HepG2 (cell line): ENCODE measurements around the gene EMP2. TPM values are rescaled to one million over a fixed set of nuclear protein-coding genes. Genes with fewer than 3 reads are reported as not detected.

Source experiments
- ATAC-seq: fragments of 200-7000 bp; cut with Tn5 transposase; 3 replicates; pipeline ENCODE4 v1.9.1; 2020; ENCODE audit warnings: mild to moderate bottlenecking, moderate library complexity
- BruUV-seq: library from RNA; stranded (reverse); fragments of 400-500 nt; replicated peaks from 2 replicates; lab custom pipeline; 2021; lab: Mats Ljungman, UMichigan
- CTCF ChIA-PET: fragments of 300-600 bp; formaldehyde crosslinking; extraction: SDS; loops from one replicate; lab custom pipeline; 2021; ENCODE audit warnings: low total read pairs, inconsistent platforms, low intra/inter-chr PET ratio; lab: Yijun Ruan, JAX
- POLR2A ChIA-PET: fragments of 350-600 bp; sonication (Branson Sonifier 250); formaldehyde crosslinking; loops from one replicate; lab custom pipeline; 2020; ENCODE audit warnings: antibody characterized with exemption, inconsistent platforms; lab: Yijun Ruan, JAX
- DNase-seq: peaks from one replicate; pipeline ENCODE4 v3.0.0-alpha.2; 2015; ENCODE audit warnings: low spot score
- FAIRE-seq: peaks from 3 replicates; lab custom pipeline; 2011; peaks lifted over from hg19 to GRCh38; lab: Jason Lieb, UNC
- H2AFZ ChIP-seq: one replicate; pipeline ENCODE4 v1.6.1; 2011; ENCODE audit warnings: low read length, inconsistent platforms
- H3K27ac ChIP-seq: fragments of 300-600 bp; 3 replicates; pipeline ENCODE4 v1.8.0; 2011; ENCODE audit warnings: mixed run types, mild to moderate bottlenecking, mixed read lengths, low read length, inconsistent platforms; ENCODE audit not compliant: insufficient read depth; ENCODE audit errors: extremely low read length
- H3K27me3 ChIP-seq, 2 experiments: fragments of 200-600 bp in 1 of 2; 2 replicates in 1 of 2; 3 replicates in 1 of 2; pipeline versions ENCODE4 v1.6.0 to v1.8.0; 2011; ENCODE audit warnings: low read length in 2 of 2, mild to moderate bottlenecking in 2 of 2, moderate library complexity in 2 of 2, inconsistent platforms in 1 of 2; ENCODE audit not compliant: insufficient read depth in 2 of 2, control insufficient read depth in 1 of 2
- H3K36me3 ChIP-seq, 2 experiments: fragments of 200-600 bp in 1 of 2; replicated peaks in 1 of 2; 2 replicates in 1 of 2; 3 replicates in 1 of 2; pipeline versions ENCODE4 v1.5.1 to v1.8.0; 2011; ENCODE audit warnings: low read length in 2 of 2, inconsistent platforms in 1 of 2; ENCODE audit not compliant: insufficient read depth in 2 of 2, control insufficient read depth in 1 of 2
- H3K4me1 ChIP-seq: 2 replicates; pipeline ENCODE4 v1.5.1; 2012; ENCODE audit warnings: low read length, inconsistent platforms; ENCODE audit not compliant: insufficient read depth
- H3K4me2 ChIP-seq: 2 replicates; pipeline ENCODE4 v1.6.0; 2011; ENCODE audit warnings: low read depth, low read length, inconsistent platforms
- H3K4me3 ChIP-seq, 3 experiments: fragments of 200-600 bp in 1 of 3; sonication (generic), shearing (Covaris generic) in 1 of 3; replicated peaks in 1 of 3; 2 replicates each; pipeline ENCODE4 v1.5.1; 2011 to 2016; ENCODE audit warnings: low read length in 3 of 3, inconsistent platforms in 2 of 3, low read depth in 2 of 3, mild to moderate bottlenecking in 2 of 3, control low read depth in 1 of 3, mixed read lengths in 1 of 3; ENCODE audit not compliant: insufficient read depth in 1 of 3
- H3K79me2 ChIP-seq: one replicate; pipeline ENCODE4 v1.6.1; 2011; ENCODE audit warnings: low read length, inconsistent platforms; ENCODE audit not compliant: insufficient read depth
- H3K9ac ChIP-seq: 2 replicates; pipeline ENCODE4 v1.6.0; 2011; ENCODE audit warnings: mild to moderate bottlenecking, low read depth, low read length, inconsistent platforms; ENCODE audit not compliant: insufficient read depth
- H3K9me3 ChIP-seq: 2 replicates; pipeline ENCODE4 v1.5.1; 2012; ENCODE audit warnings: mild to moderate bottlenecking, low read length
- H4K20me1 ChIP-seq: 2 replicates; pipeline ENCODE4 v1.6.0; 2011; ENCODE audit warnings: inconsistent platforms, mild to moderate bottlenecking, low read length, moderate library complexity; ENCODE audit not compliant: insufficient read depth
- ATF1 ChIP-seq: IDR thresholded peaks from 2 replicates; pipeline ENCODE4 v1.6.1; 2016; ENCODE audit warnings: mild to moderate bottlenecking, control low read depth
- ELF4 ChIP-seq: sonication (generic); formaldehyde crosslinking; IDR thresholded peaks from 2 replicates; pipeline ENCODE4 v1.5.0; 2020; ENCODE audit warnings: missing genetic modification reagents, mild to moderate bottlenecking, moderate library complexity, borderline replicate concordance
- KAT7 ChIP-seq: IDR thresholded peaks from 2 replicates; pipeline ENCODE4 v1.6.1; 2018; ENCODE audit warnings: borderline replicate concordance, missing compliant biosample characterization
- PRDM4 ChIP-seq: sonication (generic); formaldehyde crosslinking; IDR thresholded peaks from 2 replicates; pipeline ENCODE4 v1.9.0; 2021; ENCODE audit warnings: missing genetic modification reagents, borderline replicate concordance
- TBX3 ChIP-seq: fragments of 450-650 bp; IDR thresholded peaks from 2 replicates; pipeline ENCODE4 v1.6.1; 2017; ENCODE audit warnings: antibody characterized with exemption, mild to moderate bottlenecking, inconsistent platforms, borderline replicate concordance
- ZBTB2 ChIP-seq: sonication (generic); formaldehyde crosslinking; IDR thresholded peaks from 2 replicates; pipeline ENCODE4 v1.8.0; 2022; ENCODE audit warnings: low read depth, missing genetic modification reagents
- ZC3H4 ChIP-seq: sonication (generic); formaldehyde crosslinking; IDR thresholded peaks from 2 replicates; pipeline ENCODE4 v1.4.0; 2020; ENCODE audit warnings: missing genetic modification reagents, borderline replicate concordance
- ZNF280D ChIP-seq: sonication (generic); formaldehyde crosslinking; IDR thresholded peaks from 2 replicates; pipeline ENCODE4 v1.5.1; 2020; ENCODE audit warnings: mild to moderate bottlenecking, missing genetic modification reagents
- ZNF335 ChIP-seq: sonication (generic); formaldehyde crosslinking; IDR thresholded peaks from 2 replicates; pipeline ENCODE4 v1.4.0; 2020; ENCODE audit warnings: missing genetic modification reagents
- ZNF512B ChIP-seq: sonication (generic); formaldehyde crosslinking; IDR thresholded peaks from 2 replicates; pipeline ENCODE4 v1.5.1; 2020; ENCODE audit warnings: missing genetic modification reagents, mild to moderate bottlenecking, borderline replicate concordance
- ZNF614 ChIP-seq: IDR thresholded peaks from 2 replicates; pipeline ENCODE4 v1.6.1; 2018; ENCODE audit warnings: missing biosample characterization, missing genetic modification reagents, inconsistent platforms, borderline replicate concordance
- WGBS: methylation state at CpG from one replicate; pipeline ENCODE4 v1.1.6; 2017; ENCODE audit warnings: low lambda C conversion rate; 5-methylcytosine and 5-hydroxymethylcytosine counted together
- in situ Hi-C: cut with HindIII; loops from 2 replicates; pipeline ENCODE4 v1.10.0; 2017; ENCODE audit warnings: low pct_unique_long_range_greater_than_20kb; ENCODE audit not compliant: extremely low pct_ligation_motif_present
- intact Hi-C: fragments of 100-400 bp; cut with micrococcal nuclease; formaldehyde crosslinking; loops from one replicate; pipeline ENCODE4 v1.10.0; 2022; ENCODE audit not compliant: unreplicated experiment
- polyA plus RNA-seq, 8 experiments: library from polyadenylated mRNA; depleted of rRNA in 3 of 8; stranded (reverse) in 7 of 8; unstranded in 1 of 8; fragments of >200 nt; fragmentation: Illumina TruSeq in 4 of 8; extraction: Trizol in 4 of 8; gene quantifications; 2 replicates each; pipeline versions ENCODE4 v1.2.1 to v1.2.3, GENCODE V29; 2011 to 2016; ENCODE audit warnings: low read depth in 4 of 8, missing spikeins in 1 of 8, mixed read lengths in 1 of 8; ENCODE audit not compliant: insufficient read depth in 1 of 8
- total RNA-seq, 5 experiments: library from RNA; depleted of rRNA; stranded (reverse); fragments of >200 nt; fragmentation: Illumina TruSeq; extraction: Trizol; gene quantifications; 2 replicates each; pipeline ENCODE4 v1.2.3, GENCODE V29; 2016; ENCODE audit warnings: low read depth in 1 of 5

The EMP2 gene
- total and polyA plus RNA-seq, 2 of the 13 experiments (the other 11 are each of a cell fraction or from before 2014, with no cell fraction given) = 24.6 to 91.2 TPM

- H3K27ac ChIP-seq = peak overlapping the region; percentile 78
- peak overlapping the region; percentile 0 to 49 (median 3); a peak in 3 of 6 replicates for H3K4me3 ChIP-seq
- DNase-seq = peak; percentile 92
- peak overlapping the region; percentile 61 for H3K4me2 ChIP-seq
- intact Hi-C loops = loop anchor here (1.0 kb wide), 1 partner anchor 9 kb away; no protein-coding TSS in a partner anchor
- no peaks in the 10 kb centered on the region for H3K9me3 ChIP-seq
- H3K79me2 ChIP-seq = no peaks in the 10 kb centered on the region
- peak overlapping the region; percentile 69 for H3K9ac ChIP-seq
- ATAC-seq = peak; percentile 72
- BruUV-seq = no TSS peak
- 8% methylated on average over 13 of the region's 13 CpGs for WGBS
- no peaks in the 10 kb centered on the region for H4K20me1 ChIP-seq
- H3K36me3 ChIP-seq = no peaks in the 10 kb centered on the region
- H3K27me3 ChIP-seq = 0 out of 5 replicates have a peak, but pooled peaks cover 0 to 5% of the 10 kb centered on the region in 2 experiments
- ChIA-PET CTCF (no interaction called here), POLR2A (interaction anchor here (0.7 to 1.6 kb wide), 9 partner anchors 11 to 133 kb away, joined by 3 to 6 read pairs (median 3); partner anchors contain the start of gene EMP2)
- peaks cover 73% of the 10 kb centered on the region for H3K4me1 ChIP-seq
- peak; percentile 72 for FAIRE-seq
- peak overlapping the region; percentile 8 for H2AFZ ChIP-seq
- in situ Hi-C loops = no loop called here
- TF ChIP-seq ATF1 (CRISPR knock-in tag) = peak; percentile 57; the same call in 1 of the 2 replicates
- TF ChIP-seq ZC3H4 (CRISPR knock-in tag) = no peak
- TF ChIP-seq ZBTB2 (CRISPR knock-in tag) = no peak
- TF ChIP-seq KAT7 (CRISPR knock-in tag) = peak; percentile 2; the same call in 1 of the 2 replicates
- 0 out of 2 replicates have a peak, but pooled peaks have one; percentile 49 for TF ChIP-seq ZNF280D (CRISPR knock-in tag)
- TF ChIP-seq PRDM4 (CRISPR knock-in tag) = no peak
- peak; percentile 76; the same call in 1 of the 2 replicates for TF ChIP-seq ZNF614 (CRISPR knock-in tag)
- no peak for TF ChIP-seq ZNF335
- TF ChIP-seq ZNF512B = no peak
- peak; percentile 68; the same call in 1 of the 2 replicates for TF ChIP-seq TBX3
- TF ChIP-seq ELF4 (CRISPR knock-in tag) = peak; percentile 89
These were observed 30.2 kb upstream of the EMP2 start for GRCh38 chr16:10610499-10611184.
